GM12873 (cell line): ENCODE results near the gene ROGDI.

Experiments used
- CTCF ChIP-seq: IDR thresholded peaks from 2 replicates; pipeline ENCODE4 v1.5.1; 2012; ENCODE audit warnings: low read depth, mild to moderate bottlenecking, moderate library complexity, low read length, control low read depth; ENCODE audit not compliant: insufficient read depth; ENCODE audit errors: missing control alignments

ROGDI gene

DNA sequence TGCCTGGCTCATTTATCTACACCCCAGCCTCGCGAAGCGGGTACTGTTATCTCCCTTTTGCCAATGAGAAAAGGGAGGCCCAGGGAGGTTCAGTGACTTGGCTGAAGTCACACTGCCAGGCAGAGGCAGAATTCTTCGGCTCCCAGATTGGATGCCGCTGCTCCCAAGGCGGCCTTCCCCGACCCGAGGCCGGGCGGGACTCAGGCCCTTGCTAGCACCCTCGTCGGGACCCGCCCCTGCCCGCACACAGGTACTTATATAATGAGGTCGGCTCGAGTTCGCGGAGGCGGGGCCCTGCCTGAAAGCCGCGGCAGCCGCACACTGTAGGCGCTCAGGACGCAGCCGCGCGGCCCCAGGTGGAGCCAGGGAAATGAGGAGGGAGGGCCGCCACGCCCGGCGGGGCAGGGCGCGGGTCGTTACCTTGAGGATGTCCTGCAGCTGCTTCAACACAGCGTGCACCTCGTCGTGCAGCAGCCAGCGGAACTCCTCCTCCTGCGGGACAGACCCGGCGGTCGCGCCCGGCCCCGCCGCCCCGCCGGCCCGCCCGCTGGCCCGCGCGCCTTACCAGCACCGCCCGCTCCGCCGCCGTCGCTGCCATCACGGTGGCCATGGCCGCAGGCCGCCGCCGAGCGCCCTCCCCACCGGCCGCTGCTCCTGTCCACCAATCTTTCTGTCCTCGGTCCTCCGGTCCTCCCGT is at the start of gene ROGDI:
TSS of gene ROGDI (minus strand) at position 672 of the 697 bp plus-strand sequence. CDS start at position 610, 62 bp downstream.
- TF ChIP-seq CTCF: no peak

- no peak for TF ChIP-seq CTCF
Measured at GRCh38 chr16:4850211-4850610, 47.8 kb upstream of the ROGDI start.

GRCh38 chr16:4847774-4848587 is 45.5 kb upstream of the ROGDI start:
- TF ChIP-seq CTCF: no peak

DNA sequence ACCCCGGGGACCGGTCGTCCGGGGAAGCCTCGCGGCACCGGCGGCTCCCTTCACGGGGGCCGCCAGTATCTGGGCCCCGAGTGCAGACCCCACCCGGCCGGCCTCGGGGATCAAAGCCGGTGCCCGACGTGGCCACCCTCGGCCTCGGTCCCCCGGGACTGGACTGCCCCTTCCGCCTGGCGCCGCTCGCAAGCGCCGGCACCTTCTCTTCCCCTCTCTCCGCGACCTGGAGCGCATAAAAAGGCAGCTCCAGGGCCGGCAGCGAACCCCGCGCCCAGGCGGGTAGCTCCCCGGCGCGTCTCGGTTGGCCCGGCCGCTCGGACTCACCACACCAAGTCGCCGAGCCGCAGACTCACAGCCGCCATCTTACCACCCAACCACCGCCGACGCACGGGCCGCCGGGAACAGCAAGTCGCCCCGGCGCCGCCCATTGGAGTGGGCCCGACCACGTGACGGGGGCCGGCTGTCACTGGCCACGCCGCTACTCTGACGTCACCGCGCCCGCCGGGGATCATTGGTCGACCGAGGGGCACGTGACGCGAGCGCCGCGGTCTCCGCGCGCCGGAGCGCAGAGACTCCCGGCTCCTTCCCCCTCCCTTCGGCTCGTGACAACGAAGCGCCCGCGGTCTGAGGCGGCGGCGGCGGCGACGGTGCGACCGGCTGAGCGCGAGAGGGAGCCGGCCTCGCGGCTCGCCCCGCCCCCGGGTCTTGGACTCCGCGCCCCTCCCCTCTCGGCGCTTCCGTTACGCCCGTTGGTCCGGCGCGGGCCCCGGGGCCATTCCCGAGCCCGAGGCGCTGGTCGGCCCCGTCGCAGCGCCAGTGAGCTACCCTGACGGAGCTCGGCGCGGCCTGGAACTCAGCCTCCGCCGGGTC is 44.7 kb upstream of the ROGDI start, which contains the start of the genes GLYR1 and UBN1:
TSS of gene GLYR1 (minus strand) at position 388 of the 873 bp plus-strand sequence. CDS start at position 365, 23 bp downstream.
TSS of gene UBN1 (plus strand) at position 581 of the 873 bp plus-strand sequence. CDS start 5,437 bp downstream, outside the sequence.
- no peak for TF ChIP-seq CTCF

DNA sequence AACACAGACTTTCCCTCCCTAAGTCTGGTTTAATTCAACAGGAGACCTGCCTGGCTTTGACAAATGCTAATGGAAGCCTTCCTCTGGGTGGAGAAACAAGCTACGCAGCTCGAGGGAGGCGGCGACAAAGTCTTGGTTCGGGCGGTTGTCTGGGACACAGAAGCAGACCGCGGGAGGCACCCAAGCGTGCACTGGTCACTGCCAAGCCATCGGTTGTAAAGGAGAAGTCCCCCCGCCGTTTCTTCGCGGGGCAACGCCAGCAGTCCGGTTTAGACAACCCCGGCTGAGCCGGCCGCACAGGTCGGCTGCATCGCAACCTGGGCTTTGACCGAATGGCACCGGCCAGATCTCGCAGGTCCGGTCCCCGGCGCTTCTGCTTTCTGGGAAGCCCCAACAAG is 44.1 kb upstream of the ROGDI start:
- TF ChIP-seq CTCF: no peak

GRCh38 chr16:4840984-4841383 is 38.6 kb upstream of the ROGDI start:
- no peak for TF ChIP-seq CTCF
